HepG2 (cell line): ENCODE data around the gene RNF150. TPM values are rescaled to one million over a fixed set of nuclear protein-coding genes. Genes with fewer than 3 reads are reported as not detected.

Experiments used
- ATAC-seq: fragments of 200-7000 bp; cut with Tn5 transposase; 3 replicates; pipeline ENCODE4 v1.9.1; 2020; ENCODE audit warnings: mild to moderate bottlenecking, moderate library complexity
- BruUV-seq: library from RNA; stranded (reverse); fragments of 400-500 nt; replicated peaks from 2 replicates; lab custom pipeline; 2021; lab: Mats Ljungman, UMichigan
- CTCF ChIA-PET: fragments of 300-600 bp; formaldehyde crosslinking; extraction: SDS; loops from one replicate; lab custom pipeline; 2021; ENCODE audit warnings: low total read pairs, inconsistent platforms, low intra/inter-chr PET ratio; lab: Yijun Ruan, JAX
- POLR2A ChIA-PET: fragments of 350-600 bp; sonication (Branson Sonifier 250); formaldehyde crosslinking; loops from one replicate; lab custom pipeline; 2020; ENCODE audit warnings: antibody characterized with exemption, inconsistent platforms; lab: Yijun Ruan, JAX
- DNase-seq: peaks from one replicate; pipeline ENCODE4 v3.0.0-alpha.2; 2015; ENCODE audit warnings: low spot score
- FAIRE-seq: peaks from 3 replicates; lab custom pipeline; 2011; peaks lifted over from hg19 to GRCh38; lab: Jason Lieb, UNC
- H2AFZ ChIP-seq: one replicate; pipeline ENCODE4 v1.6.1; 2011; ENCODE audit warnings: low read length, inconsistent platforms
- H3K27ac ChIP-seq: fragments of 300-600 bp; 3 replicates; pipeline ENCODE4 v1.8.0; 2011; ENCODE audit warnings: mixed run types, mild to moderate bottlenecking, mixed read lengths, low read length, inconsistent platforms; ENCODE audit not compliant: insufficient read depth; ENCODE audit errors: extremely low read length
- H3K27me3 ChIP-seq, 2 experiments: fragments of 200-600 bp in 1 of 2; 2 replicates in 1 of 2; 3 replicates in 1 of 2; pipeline versions ENCODE4 v1.6.0 to v1.8.0; 2011; ENCODE audit warnings: low read length in 2 of 2, mild to moderate bottlenecking in 2 of 2, moderate library complexity in 2 of 2, inconsistent platforms in 1 of 2; ENCODE audit not compliant: insufficient read depth in 2 of 2, control insufficient read depth in 1 of 2
- H3K36me3 ChIP-seq, 2 experiments: fragments of 200-600 bp in 1 of 2; replicated peaks in 1 of 2; 2 replicates in 1 of 2; 3 replicates in 1 of 2; pipeline versions ENCODE4 v1.5.1 to v1.8.0; 2011; ENCODE audit warnings: low read length in 2 of 2, inconsistent platforms in 1 of 2; ENCODE audit not compliant: insufficient read depth in 2 of 2, control insufficient read depth in 1 of 2
- H3K4me1 ChIP-seq: 2 replicates; pipeline ENCODE4 v1.5.1; 2012; ENCODE audit warnings: low read length, inconsistent platforms; ENCODE audit not compliant: insufficient read depth
- H3K4me2 ChIP-seq: 2 replicates; pipeline ENCODE4 v1.6.0; 2011; ENCODE audit warnings: low read depth, low read length, inconsistent platforms
- H3K4me3 ChIP-seq, 3 experiments: fragments of 200-600 bp in 1 of 3; sonication (generic), shearing (Covaris generic) in 1 of 3; replicated peaks in 1 of 3; 2 replicates each; pipeline ENCODE4 v1.5.1; 2011 to 2016; ENCODE audit warnings: low read length in 3 of 3, inconsistent platforms in 2 of 3, low read depth in 2 of 3, mild to moderate bottlenecking in 2 of 3, control low read depth in 1 of 3, mixed read lengths in 1 of 3; ENCODE audit not compliant: insufficient read depth in 1 of 3
- H3K79me2 ChIP-seq: one replicate; pipeline ENCODE4 v1.6.1; 2011; ENCODE audit warnings: low read length, inconsistent platforms; ENCODE audit not compliant: insufficient read depth
- H3K9ac ChIP-seq: 2 replicates; pipeline ENCODE4 v1.6.0; 2011; ENCODE audit warnings: mild to moderate bottlenecking, low read depth, low read length, inconsistent platforms; ENCODE audit not compliant: insufficient read depth
- H3K9me3 ChIP-seq: 2 replicates; pipeline ENCODE4 v1.5.1; 2012; ENCODE audit warnings: mild to moderate bottlenecking, low read length
- H4K20me1 ChIP-seq: 2 replicates; pipeline ENCODE4 v1.6.0; 2011; ENCODE audit warnings: inconsistent platforms, mild to moderate bottlenecking, low read length, moderate library complexity; ENCODE audit not compliant: insufficient read depth
- CBX1 ChIP-seq: IDR thresholded peaks from one replicate; pipeline ENCODE4 v1.6.1; 2016; ENCODE audit warnings: antibody characterized with exemption, low read depth
- ERF ChIP-seq: IDR thresholded peaks from 2 replicates; pipeline ENCODE4 v1.6.1; 2018; ENCODE audit warnings: missing biosample characterization, missing genetic modification reagents
- HOXA5 ChIP-seq: sonication (generic); formaldehyde crosslinking; IDR thresholded peaks from 2 replicates; pipeline ENCODE4 v1.4.0; 2020; ENCODE audit warnings: missing genetic modification reagents
- ISX ChIP-seq: sonication (generic); formaldehyde crosslinking; conservative IDR thresholded peaks from 2 replicates; pipeline ENCODE4 v1.5.0; 2020; ENCODE audit warnings: missing genetic modification reagents
- ZKSCAN5 ChIP-seq: sonication (generic); formaldehyde crosslinking; IDR thresholded peaks from 2 replicates; pipeline ENCODE4 v1.5.1; 2020; ENCODE audit warnings: mild to moderate bottlenecking, missing genetic modification reagents
- ZNF256 ChIP-seq: sonication (generic); formaldehyde crosslinking; conservative IDR thresholded peaks from 2 replicates; pipeline ENCODE4 v1.4.0; 2020; ENCODE audit warnings: missing genetic modification reagents
- ZNF496 ChIP-seq: sonication (generic); formaldehyde crosslinking; IDR thresholded peaks from 2 replicates; pipeline ENCODE4 v1.8.1; 2023; ENCODE audit warnings: mild to moderate bottlenecking, moderate library complexity, missing genetic modification reagents; ENCODE audit not compliant: insufficient replicate concordance
- ZNF746 ChIP-seq: sonication (generic); formaldehyde crosslinking; IDR thresholded peaks from 2 replicates; pipeline ENCODE4 v1.8.0; 2022; ENCODE audit warnings: mild to moderate bottlenecking, missing genetic modification reagents
- ZNF773 ChIP-seq: sonication (generic); formaldehyde crosslinking; IDR thresholded peaks from 2 replicates; pipeline ENCODE4 v1.4.0; 2020; ENCODE audit warnings: missing genetic modification reagents, borderline replicate concordance
- ZSCAN31 ChIP-seq: sonication (generic); formaldehyde crosslinking; IDR thresholded peaks from 2 replicates; pipeline ENCODE4 v1.5.0; 2020; ENCODE audit warnings: low read depth, mild to moderate bottlenecking, missing genetic modification reagents
- WGBS: methylation state at CpG from one replicate; pipeline ENCODE4 v1.1.6; 2017; ENCODE audit warnings: low lambda C conversion rate; 5-methylcytosine and 5-hydroxymethylcytosine counted together
- in situ Hi-C: cut with HindIII; loops from 2 replicates; pipeline ENCODE4 v1.10.0; 2017; ENCODE audit warnings: low pct_unique_long_range_greater_than_20kb; ENCODE audit not compliant: extremely low pct_ligation_motif_present
- intact Hi-C: fragments of 100-400 bp; cut with micrococcal nuclease; formaldehyde crosslinking; loops from one replicate; pipeline ENCODE4 v1.10.0; 2022; ENCODE audit not compliant: unreplicated experiment
- polyA plus RNA-seq, 8 experiments: library from polyadenylated mRNA; depleted of rRNA in 3 of 8; stranded (reverse) in 7 of 8; unstranded in 1 of 8; fragments of >200 nt; fragmentation: Illumina TruSeq in 4 of 8; extraction: Trizol in 4 of 8; gene quantifications; 2 replicates each; pipeline versions ENCODE4 v1.2.1 to v1.2.3, GENCODE V29; 2011 to 2016; ENCODE audit warnings: low read depth in 4 of 8, missing spikeins in 1 of 8, mixed read lengths in 1 of 8; ENCODE audit not compliant: insufficient read depth in 1 of 8
- total RNA-seq, 5 experiments: library from RNA; depleted of rRNA; stranded (reverse); fragments of >200 nt; fragmentation: Illumina TruSeq; extraction: Trizol; gene quantifications; 2 replicates each; pipeline ENCODE4 v1.2.3, GENCODE V29; 2016; ENCODE audit warnings: low read depth in 1 of 5
- TF ChIP-seq, protein P1 (sequence below): sonication (generic); formaldehyde crosslinking; IDR thresholded peaks from 2 replicates; pipeline ENCODE4 v1.4.0; 2020; ENCODE audit warnings: mild to moderate bottlenecking, missing genetic modification reagents
- TF ChIP-seq, protein P2 (sequence below): IDR thresholded peaks from 2 replicates; pipeline ENCODE4 v1.6.1; 2016; ENCODE audit warnings: low read depth, control low read depth
- TF ChIP-seq, protein P3 (sequence below): sonication (generic); formaldehyde crosslinking; IDR thresholded peaks from 2 replicates; pipeline ENCODE4 v1.5.0; 2020; ENCODE audit warnings: mild to moderate bottlenecking, missing genetic modification reagents, borderline replicate concordance

RNF150 gene
- total and polyA plus RNA-seq, 2 of the 13 experiments (the other 11 are each of a cell fraction or from before 2014, with no cell fraction given) = 0.02 to 0.03 TPM

DNA sequence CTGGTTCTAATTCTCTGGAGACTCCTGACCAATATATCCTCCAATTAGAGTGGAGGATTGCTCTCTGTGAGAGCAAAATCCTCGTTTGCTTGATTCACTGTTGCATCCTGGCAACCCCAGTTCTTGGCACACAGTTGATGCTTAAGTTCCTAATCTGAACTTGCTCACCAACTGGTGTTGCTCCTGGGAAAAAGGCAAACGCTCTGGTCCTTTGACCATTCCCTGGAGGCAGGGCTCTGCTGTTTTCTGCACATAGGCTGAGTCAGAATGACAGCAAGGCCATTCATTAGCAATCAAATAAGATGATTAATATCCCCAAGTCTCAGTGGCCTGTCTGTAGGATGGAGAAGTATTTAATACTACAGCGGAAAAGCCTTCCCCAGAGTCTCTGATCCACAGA lies 204.4 kb downstream of the RNF150 start:
- POLR2A ChIA-PET = no interaction called here

DNA sequence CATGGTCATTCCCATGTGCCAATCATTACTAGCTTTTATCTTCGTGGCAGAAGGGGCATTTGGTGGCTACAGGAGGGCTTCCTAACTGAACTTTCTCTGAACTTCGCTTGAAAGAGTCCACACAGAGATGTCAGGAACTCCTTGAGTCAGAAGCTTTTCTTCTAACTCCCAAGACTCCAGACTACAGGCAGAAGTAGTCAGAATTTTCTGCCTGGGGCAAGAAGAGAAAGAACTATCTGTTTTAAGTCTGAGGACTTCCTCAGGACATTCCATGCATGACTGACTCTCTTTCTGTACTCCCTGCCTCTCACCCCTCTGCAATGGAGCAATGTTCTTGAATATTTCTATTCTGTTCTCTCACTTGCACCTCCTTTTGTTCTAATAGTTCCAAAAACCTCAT lies 206.6 kb downstream of the RNF150 start:
- CTCF ChIA-PET = no interaction called here
- FAIRE-seq = no peak
- WGBS = 0% methylated on average over 1 of the region's 2 CpGs

More for the DNA sequence above, 204.4 kb downstream of the RNF150 start:
- ATAC-seq (no peak), DNase-seq (no peak), FAIRE-seq (no peak)
- CTCF ChIA-PET = no interaction called here
- no TSS peak for BruUV-seq
- no peak overlapping the region for H3K9ac ChIP-seq
- WGBS = 27% methylated on average over 3 of the region's 3 CpGs
- intact Hi-C loops (no loop called here), in situ Hi-C loops (no loop called here)
- H3K27me3 ChIP-seq = no peaks in the 10 kb centered on the region; a peak in 1 of 5 replicates
- H3K79me2 ChIP-seq = no peaks in the 10 kb centered on the region
- no peak overlapping the region for H3K4me3 ChIP-seq
- H3K4me1 ChIP-seq = peaks cover 14% of the 10 kb centered on the region
- H2AFZ ChIP-seq = no peak overlapping the region
- no peaks in the 10 kb centered on the region for H3K36me3 ChIP-seq
- no peaks in the 10 kb centered on the region for H4K20me1 ChIP-seq
- H3K4me2 ChIP-seq = no peak overlapping the region
- H3K9me3 ChIP-seq = no peaks in the 10 kb centered on the region
- TF ChIP-seq ZNF773 (CRISPR knock-in tag) = no peak
- no peak for TF ChIP-seq ERF
- TF ChIP-seq ZNF496 (CRISPR knock-in tag) = no peak
- no peak for TF ChIP-seq ZKSCAN5 (CRISPR knock-in tag)
- TF ChIP-seq ZSCAN31 (CRISPR knock-in tag) = no peak
- TF ChIP-seq, protein P1, sequence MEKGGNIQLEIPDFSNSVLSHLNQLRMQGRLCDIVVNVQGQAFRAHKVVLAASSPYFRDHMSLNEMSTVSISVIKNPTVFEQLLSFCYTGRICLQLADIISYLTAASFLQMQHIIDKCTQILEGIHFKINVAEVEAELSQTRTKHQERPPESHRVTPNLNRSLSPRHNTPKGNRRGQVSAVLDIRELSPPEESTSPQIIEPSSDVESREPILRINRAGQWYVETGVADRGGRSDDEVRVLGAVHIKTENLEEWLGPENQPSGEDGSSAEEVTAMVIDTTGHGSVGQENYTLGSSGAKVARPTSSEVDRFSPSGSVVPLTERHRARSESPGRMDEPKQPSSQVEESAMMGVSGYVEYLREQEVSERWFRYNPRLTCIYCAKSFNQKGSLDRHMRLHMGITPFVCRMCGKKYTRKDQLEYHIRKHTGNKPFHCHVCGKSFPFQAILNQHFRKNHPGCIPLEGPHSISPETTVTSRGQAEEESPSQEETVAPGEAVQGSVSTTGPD (CRISPR knock-in tag) = no peak
- H3K27ac ChIP-seq = no peak overlapping the region

More for the DNA sequence above, 206.6 kb downstream of the RNF150 start:
- intact Hi-C loops (no loop called here), in situ Hi-C loops (no loop called here)
- no peaks in the 10 kb centered on the region for H3K9me3 ChIP-seq
- no peaks in the 10 kb centered on the region for H3K36me3 ChIP-seq
- no peak overlapping the region for H2AFZ ChIP-seq
- BruUV-seq = no TSS peak
- no peak for DNase-seq
- H3K27me3 ChIP-seq = no peaks in the 10 kb centered on the region; a peak in 1 of 5 replicates
- H3K4me2 ChIP-seq = no peak overlapping the region
- H3K4me1 ChIP-seq = peaks cover 12% of the 10 kb centered on the region
- no peak overlapping the region for H3K4me3 ChIP-seq
- no peaks in the 10 kb centered on the region for H3K79me2 ChIP-seq
- ATAC-seq = no peak
- TF ChIP-seq HOXA5 (CRISPR knock-in tag) (no peak), ZNF256 (CRISPR knock-in tag) (no peak), CBX1 (no peak), ISX (CRISPR knock-in tag) (no peak), ZNF746 (no peak)
- TF ChIP-seq, protein P2, sequence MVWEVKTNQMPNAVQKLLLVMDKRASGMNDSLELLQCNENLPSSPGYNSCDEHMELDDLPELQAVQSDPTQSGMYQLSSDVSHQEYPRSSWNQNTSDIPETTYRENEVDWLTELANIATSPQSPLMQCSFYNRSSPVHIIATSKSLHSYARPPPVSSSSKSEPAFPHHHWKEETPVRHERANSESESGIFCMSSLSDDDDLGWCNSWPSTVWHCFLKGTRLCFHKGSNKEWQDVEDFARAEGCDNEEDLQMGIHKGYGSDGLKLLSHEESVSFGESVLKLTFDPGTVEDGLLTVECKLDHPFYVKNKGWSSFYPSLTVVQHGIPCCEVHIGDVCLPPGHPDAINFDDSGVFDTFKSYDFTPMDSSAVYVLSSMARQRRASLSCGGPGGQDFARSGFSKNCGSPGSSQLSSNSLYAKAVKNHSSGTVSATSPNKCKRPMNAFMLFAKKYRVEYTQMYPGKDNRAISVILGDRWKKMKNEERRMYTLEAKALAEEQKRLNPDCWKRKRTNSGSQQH = no peak
- TF ChIP-seq, protein P3, sequence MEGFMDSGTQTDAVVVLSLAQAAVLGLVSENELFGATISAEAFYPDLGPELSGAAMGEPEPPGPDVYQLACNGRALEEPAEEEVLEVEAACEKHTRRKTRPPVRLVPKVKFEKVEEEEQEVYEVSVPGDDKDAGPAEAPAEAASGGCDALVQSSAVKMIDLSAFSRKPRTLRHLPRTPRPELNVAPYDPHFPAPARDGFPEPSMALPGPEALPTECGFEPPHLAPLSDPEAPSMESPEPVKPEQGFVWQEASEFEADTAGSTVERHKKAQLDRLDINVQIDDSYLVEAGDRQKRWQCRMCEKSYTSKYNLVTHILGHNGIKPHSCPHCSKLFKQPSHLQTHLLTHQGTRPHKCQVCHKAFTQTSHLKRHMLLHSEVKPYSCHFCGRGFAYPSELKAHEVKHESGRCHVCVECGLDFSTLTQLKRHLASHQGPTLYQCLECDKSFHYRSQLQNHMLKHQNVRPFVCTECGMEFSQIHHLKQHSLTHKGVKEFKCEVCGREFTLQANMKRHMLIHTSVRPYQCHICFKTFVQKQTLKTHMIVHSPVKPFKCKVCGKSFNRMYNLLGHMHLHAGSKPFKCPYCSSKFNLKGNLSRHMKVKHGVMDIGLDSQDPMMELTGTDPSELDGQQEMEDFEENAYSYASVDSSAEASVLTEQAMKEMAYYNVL (CRISPR knock-in tag) = no peak
- TF ChIP-seq, all 625 proteins: peak for 0
- no peaks in the 10 kb centered on the region for H4K20me1 ChIP-seq
- no peak overlapping the region for H3K27ac ChIP-seq
- H3K9ac ChIP-seq = no peak overlapping the region
- POLR2A ChIA-PET = no interaction called here
